ENCODE data around the gene NT5C1B.

- TF ChIP-seq CTCF (IDR thresholded peaks at IDR 0.05; ENCODE audit: low read depth, low read length) = no peak
- no peak for TF ChIP-seq EZH2phosphoT487 (IDR thresholded peaks at IDR 0.05; ENCODE audit: low read depth)
Measured at GRCh38 chr2:18593496-18593895, 4.1 kb upstream of the NT5C1B start.
